ENCODE data around the gene APRT.

- TF ChIP-seq CTCF (IDR thresholded peaks at IDR 0.05; ENCODE audit: low read depth, low read length) (no peak), EZH2phosphoT487 (IDR thresholded peaks at IDR 0.05; ENCODE audit: low read depth) (no peak)
Observed at GRCh38 chr16:88766975-88767374, 44.8 kb downstream of the APRT start.

Measured in OCI-LY3 (cell line).